ENCODE data around the gene HSPA1B. TPM values are rescaled to one million over a fixed set of nuclear protein-coding genes. Genes with fewer than 3 reads are reported as not detected.
"Not testable (repeated sequence)": the region's sequence is repeated elsewhere in the genome, so short reads cannot be mapped to it uniquely, and the experiment has no call there.

Gene HSPA1B
- polyA plus RNA-seq, 4 donors = 16.5 to 130 (median 35.0) TPM

GRCh38 chr6:31782126-31782855, 45.2 kb upstream of the HSPA1B start:
- no peaks in the 10 kb centered on the region for H3K9me3 ChIP-seq (ENCODE audit: control insufficient read depth in 2 of 2, insufficient read depth in 1 of 2, low read depth in 1 of 2, low read length in 1 of 2)
- H3K27ac ChIP-seq (ENCODE audit: low read depth in 1 of 3, low read length in 2 of 3) = no peak overlapping the region
- H3K4me1 ChIP-seq (ENCODE audit: control insufficient read depth in 3 of 3, insufficient read depth in 2 of 3, low read depth in 1 of 3, low read length in 2 of 3) = peaks cover 0 to 9% (median 0%) of the 10 kb centered on the region in 3 donors
- no peak overlapping the region for H3K4me3 ChIP-seq (ENCODE audit: low read depth in 1 of 3, low read length in 3 of 3)
- 92 to 96% (median 93%) methylated on average over 32 of the region's 32 CpGs for whole genome bisulfite sequencing, 3 donors
- H3K36me3 ChIP-seq (ENCODE audit: control insufficient read depth in 3 of 3, insufficient read depth in 2 of 3, low read depth in 1 of 3, low read length in 3 of 3) = peaks cover 0 to 92% (median 17%) of the 10 kb centered on the region in 3 donors
- no peak for DNase-seq
- no peak for FAIRE-seq
- no peaks in the 10 kb centered on the region for H3K27me3 ChIP-seq (ENCODE audit: control insufficient read depth in 3 of 3, insufficient read depth in 3 of 3, low read length in 3 of 3)

DNA sequence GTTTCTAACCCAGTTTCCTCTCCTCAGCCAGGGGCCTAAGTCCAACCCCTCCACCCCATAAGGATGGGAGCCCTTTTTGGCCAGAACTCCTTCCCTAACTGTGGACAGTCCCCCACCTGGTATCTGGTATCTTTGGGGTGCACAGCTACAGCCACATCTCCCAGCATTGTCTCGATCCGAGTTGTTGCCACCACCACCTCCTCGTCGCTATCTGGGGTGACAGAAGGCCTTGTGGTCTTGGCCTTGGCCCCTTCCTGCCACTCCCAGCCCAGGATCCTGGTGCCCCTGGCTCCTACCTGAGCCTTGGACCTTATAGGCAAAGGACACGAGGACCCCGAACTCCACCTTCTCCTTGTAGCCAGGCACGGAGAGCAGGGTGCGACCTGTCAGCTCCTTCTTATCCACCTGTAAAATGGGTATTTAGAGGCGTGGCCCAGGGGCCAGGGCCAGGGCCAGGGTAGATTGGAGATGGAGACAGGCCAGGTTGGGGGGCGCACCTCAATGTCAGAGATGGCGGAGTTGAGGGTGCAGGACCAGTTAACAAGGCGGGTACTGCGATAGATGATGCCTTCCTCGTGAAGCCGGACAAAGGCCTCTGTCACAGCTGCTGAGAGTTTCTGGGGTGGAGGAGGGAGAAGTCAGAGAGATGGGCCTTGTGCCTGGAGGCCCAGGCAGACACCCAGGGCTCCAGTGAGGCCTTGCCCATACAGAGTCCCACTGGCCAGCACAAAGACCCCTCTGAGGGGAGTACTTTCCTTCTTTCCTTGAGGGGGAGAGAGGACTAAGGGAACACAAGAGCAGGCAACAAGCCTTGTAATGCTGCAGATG, 43.2 kb upstream of the HSPA1B start:
- DNase-seq (no peak), FAIRE-seq (no peak)
- Histone ChIP-seq H3K36me3 (ENCODE audit: control insufficient read depth in 3 of 3, insufficient read depth in 2 of 3, low read depth in 1 of 3, low read length in 3 of 3) (peaks cover 0 to 82% (median 13%) of the 10 kb centered on the region in 3 donors), H3K27me3 (ENCODE audit: control insufficient read depth in 3 of 3, insufficient read depth in 3 of 3, low read length in 3 of 3) (no peaks in the 10 kb centered on the region), H3K9me3 (ENCODE audit: control insufficient read depth in 2 of 2, insufficient read depth in 1 of 2, low read depth in 1 of 2, low read length in 1 of 2) (no peaks in the 10 kb centered on the region), H3K4me1 (ENCODE audit: control insufficient read depth in 3 of 3, insufficient read depth in 2 of 3, low read depth in 1 of 3, low read length in 2 of 3) (no peaks in the 10 kb centered on the region), H3K27ac (ENCODE audit: low read depth in 1 of 3, low read length in 2 of 3) (no peak overlapping the region), H3K4me3 (ENCODE audit: low read depth in 1 of 3, low read length in 3 of 3) (no peak overlapping the region)
- 91 to 96% (median 93%) methylated on average over 15 of the region's 15 CpGs for WGBS, 3 donors

GRCh38 chr6:31785475-31785874, 42.1 kb upstream of the HSPA1B start:
- FAIRE-seq = no peak
- WGBS, 3 donors = 95 to 96% (median 95%) methylated on average over 11 of the region's 11 CpGs
- peaks cover 0 to 81% (median 13%) of the 10 kb centered on the region in 3 donors for H3K36me3 ChIP-seq (ENCODE audit: control insufficient read depth in 3 of 3, insufficient read depth in 2 of 3, low read depth in 1 of 3, low read length in 3 of 3)

GRCh38 chr6:31791324-31792089, 36.0 kb upstream of the HSPA1B start:
- Histone ChIP-seq H3K36me3 (ENCODE audit: control insufficient read depth in 3 of 3, insufficient read depth in 2 of 3, low read depth in 1 of 3, low read length in 3 of 3) (peaks cover 0 to 48% (median 6%) of the 10 kb centered on the region in 3 donors), H3K4me1 (ENCODE audit: control insufficient read depth in 3 of 3, insufficient read depth in 2 of 3, low read depth in 1 of 3, low read length in 2 of 3) (peaks cover 0 to 5% (median 2%) of the 10 kb centered on the region in 3 donors), H3K9me3 (ENCODE audit: control insufficient read depth in 2 of 2, insufficient read depth in 1 of 2, low read depth in 1 of 2, low read length in 1 of 2) (no peaks in the 10 kb centered on the region), H3K4me3 (ENCODE audit: low read depth in 1 of 3, low read length in 3 of 3) (no peak overlapping the region), H3K27me3 (ENCODE audit: control insufficient read depth in 3 of 3, insufficient read depth in 3 of 3, low read length in 3 of 3) (no peaks in the 10 kb centered on the region), H3K27ac (ENCODE audit: low read depth in 1 of 3, low read length in 2 of 3) (no peak overlapping the region)
- DNase-seq (peak in 1 of 2 donors; percentile 61), FAIRE-seq (no peak)
- 71 to 75% (median 74%) methylated on average over 11 to 12 of the region's 12 CpGs for WGBS, 3 donors

More at GRCh38 chr6:31785475-31785874, 42.1 kb upstream of the HSPA1B start:
- Histone ChIP-seq H3K27me3 (ENCODE audit: control insufficient read depth in 3 of 3, insufficient read depth in 3 of 3, low read length in 3 of 3) (no peaks in the 10 kb centered on the region), H3K27ac (ENCODE audit: low read depth in 1 of 3, low read length in 2 of 3) (no peak overlapping the region), H3K4me1 (ENCODE audit: control insufficient read depth in 3 of 3, insufficient read depth in 2 of 3, low read depth in 1 of 3, low read length in 2 of 3) (no peaks in the 10 kb centered on the region), H3K4me3 (ENCODE audit: low read depth in 1 of 3, low read length in 3 of 3) (no peak overlapping the region), H3K9me3 (ENCODE audit: control insufficient read depth in 2 of 2, insufficient read depth in 1 of 2, low read depth in 1 of 2, low read length in 1 of 2) (no peaks in the 10 kb centered on the region)
- DNase-seq = no peak

- DNase-seq = no peak
- H3K27ac ChIP-seq (ENCODE audit: low read depth in 1 of 3, low read length in 2 of 3) = no peak overlapping the region
- peaks cover 0 to 45% (median 6%) of the 10 kb centered on the region in 3 donors for H3K36me3 ChIP-seq (ENCODE audit: control insufficient read depth in 3 of 3, insufficient read depth in 2 of 3, low read depth in 1 of 3, low read length in 3 of 3)
- H3K4me1 ChIP-seq (ENCODE audit: control insufficient read depth in 3 of 3, insufficient read depth in 2 of 3, low read depth in 1 of 3, low read length in 2 of 3) = peaks cover 0 to 5% (median 2%) of the 10 kb centered on the region in 3 donors
- FAIRE-seq = no peak
- H3K27me3 ChIP-seq (ENCODE audit: control insufficient read depth in 3 of 3, insufficient read depth in 3 of 3, low read length in 3 of 3) = no peaks in the 10 kb centered on the region
- 78 to 95% (median 79%) methylated on average over 3 of the region's 3 CpGs for WGBS, 3 donors
- no peak overlapping the region for H3K4me3 ChIP-seq (ENCODE audit: low read depth in 1 of 3, low read length in 3 of 3)
- H3K9me3 ChIP-seq (ENCODE audit: control insufficient read depth in 2 of 2, insufficient read depth in 1 of 2, low read depth in 1 of 2, low read length in 1 of 2) = no peaks in the 10 kb centered on the region
Observed at GRCh38 chr6:31792090-31792374, 35.5 kb upstream of the HSPA1B start.

DNA sequence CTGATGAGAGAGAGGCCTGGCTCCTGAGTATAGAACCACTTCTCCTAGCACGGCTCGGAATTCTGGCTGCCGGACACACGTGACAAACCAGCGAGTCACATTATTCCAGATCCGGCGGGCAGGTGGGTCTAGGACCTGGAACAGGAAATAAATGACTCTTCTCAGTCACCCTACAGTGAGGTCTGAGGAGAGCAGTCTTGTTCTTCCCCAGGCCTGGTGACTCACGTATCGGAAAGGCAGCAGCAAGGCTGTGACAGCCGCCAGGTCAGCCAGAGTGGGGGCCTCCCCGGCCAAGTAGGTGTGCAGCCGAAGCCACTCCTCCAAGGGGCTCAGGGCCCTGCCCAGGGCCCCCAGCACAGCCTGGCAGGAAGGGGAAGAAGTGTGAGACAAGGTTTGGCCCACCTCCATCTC, 34.8 kb upstream of the HSPA1B start:
- H3K27me3 ChIP-seq (ENCODE audit: control insufficient read depth in 3 of 3, insufficient read depth in 3 of 3, low read length in 3 of 3) = no peaks in the 10 kb centered on the region
- FAIRE-seq (no peak), DNase-seq (no peak)
- H3K4me3 ChIP-seq (ENCODE audit: low read depth in 1 of 3, low read length in 3 of 3) = no peak overlapping the region
- H3K36me3 ChIP-seq (ENCODE audit: control insufficient read depth in 3 of 3, insufficient read depth in 2 of 3, low read depth in 1 of 3, low read length in 3 of 3) = peaks cover 0 to 48% (median 6%) of the 10 kb centered on the region in 3 donors
- H3K9me3 ChIP-seq (ENCODE audit: control insufficient read depth in 2 of 2, insufficient read depth in 1 of 2, low read depth in 1 of 2, low read length in 1 of 2) = no peaks in the 10 kb centered on the region
- peaks cover 0 to 5% (median 2%) of the 10 kb centered on the region in 3 donors for H3K4me1 ChIP-seq (ENCODE audit: control insufficient read depth in 3 of 3, insufficient read depth in 2 of 3, low read depth in 1 of 3, low read length in 2 of 3)
- H3K27ac ChIP-seq (ENCODE audit: low read depth in 1 of 3, low read length in 2 of 3) = no peak overlapping the region
- WGBS, 3 donors = 86 to 94% (median 89%) methylated on average over 8 to 12 of the region's 12 CpGs

DNA sequence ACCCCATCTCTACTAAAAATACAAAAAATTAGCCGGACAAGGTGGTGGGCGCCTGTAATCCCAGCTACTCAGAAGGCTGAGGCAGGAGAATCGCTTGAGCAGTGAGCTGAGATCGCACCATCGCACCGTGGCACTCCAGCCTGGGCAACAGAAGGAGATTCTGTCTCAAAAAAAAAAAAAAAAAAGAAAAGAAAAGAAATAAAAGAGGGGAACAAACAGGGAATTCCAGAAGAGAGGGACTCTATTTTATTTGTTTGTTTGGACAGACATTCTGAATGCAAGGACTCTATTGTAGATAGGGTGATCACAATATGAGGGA, 33.7 kb upstream of the HSPA1B start:
- 93 to 96% (median 95%) methylated on average over 6 of the region's 6 CpGs for WGBS, 3 donors
- not testable (repeated sequence) for H3K4me3 ChIP-seq (ENCODE audit: low read depth in 1 of 3, low read length in 3 of 3); H3K27me3 ChIP-seq (ENCODE audit: control insufficient read depth in 3 of 3, insufficient read depth in 3 of 3, low read length in 3 of 3); DNase-seq; FAIRE-seq; H3K9me3 ChIP-seq (ENCODE audit: control insufficient read depth in 2 of 2, insufficient read depth in 1 of 2, low read depth in 1 of 2, low read length in 1 of 2); H3K4me1 ChIP-seq (ENCODE audit: control insufficient read depth in 3 of 3, insufficient read depth in 2 of 3, low read depth in 1 of 3, low read length in 2 of 3); H3K27ac ChIP-seq (ENCODE audit: low read depth in 1 of 3, low read length in 2 of 3)
- H3K36me3 ChIP-seq (ENCODE audit: control insufficient read depth in 3 of 3, insufficient read depth in 2 of 3, low read depth in 1 of 3, low read length in 3 of 3) = peaks cover 0 to 49% (median 6%) of the 10 kb centered on the region in 3 donors

GRCh38 chr6:31794294-31794865, 33.2 kb upstream of the HSPA1B start:
- peaks cover 0 to 5% (median 2%) of the 10 kb centered on the region in 3 donors for H3K4me1 ChIP-seq (ENCODE audit: control insufficient read depth in 3 of 3, insufficient read depth in 2 of 3, low read depth in 1 of 3, low read length in 2 of 3)
- DNase-seq = peak; percentile 32 to 48
- FAIRE-seq = no peak
- H3K27ac ChIP-seq (ENCODE audit: low read depth in 1 of 3, low read length in 2 of 3) = peak overlapping the region; percentile 86 to 99 (median 93)
- no peaks in the 10 kb centered on the region for H3K9me3 ChIP-seq (ENCODE audit: control insufficient read depth in 2 of 2, insufficient read depth in 1 of 2, low read depth in 1 of 2, low read length in 1 of 2)
- H3K4me3 ChIP-seq (ENCODE audit: low read depth in 1 of 3, low read length in 3 of 3) = peak overlapping the region; percentile 79 to 98 (median 83)
- peaks cover 0 to 51% (median 6%) of the 10 kb centered on the region in 3 donors for H3K36me3 ChIP-seq (ENCODE audit: control insufficient read depth in 3 of 3, insufficient read depth in 2 of 3, low read depth in 1 of 3, low read length in 3 of 3)
- H3K27me3 ChIP-seq (ENCODE audit: control insufficient read depth in 3 of 3, insufficient read depth in 3 of 3, low read length in 3 of 3) = no peaks in the 10 kb centered on the region
- WGBS, 3 donors = 2 to 13% (median 3%) methylated on average over 7 of the region's 7 CpGs
